GM19452 (cell line): ENCODE results near the gene AJAP1.

Experiments
- ATAC-seq: cut with Tn5 transposase; IDR thresholded peaks from one replicate; pipeline ENCODE4 v1.9.1; 2021; ENCODE audit not compliant: unreplicated experiment

Gene AJAP1

GRCh38 chr1:4729090-4729471 is 74.7 kb downstream of the AJAP1 start:
- no peak for ATAC-seq

- no peak for ATAC-seq
Measured at GRCh38 chr1:4730078-4730477, 75.7 kb downstream of the AJAP1 start.

GRCh38 chr1:4733446-4734177 is 79.2 kb downstream of the AJAP1 start:
- no peak for ATAC-seq

- ATAC-seq = no peak
Measured at GRCh38 chr1:4734219-4734618, 79.8 kb downstream of the AJAP1 start.

- no peak for ATAC-seq
Measured at GRCh38 chr1:4734791-4735190, 80.4 kb downstream of the AJAP1 start.

GRCh38 chr1:4736254-4736653 is 81.8 kb downstream of the AJAP1 start:
- no peak for ATAC-seq

- ATAC-seq = no peak
Measured at GRCh38 chr1:4741876-4742423, 87.5 kb downstream of the AJAP1 start.

GRCh38 chr1:4743978-4744750 is 89.8 kb downstream of the AJAP1 start:
- no peak for ATAC-seq

GRCh38 chr1:4745560-4745959 is 91.2 kb downstream of the AJAP1 start:
- no peak for ATAC-seq

- no peak for ATAC-seq
Measured at GRCh38 chr1:4749406-4749805, 95.0 kb downstream of the AJAP1 start.

- ATAC-seq = no peak
Measured at GRCh38 chr1:4750177-4750576, 95.8 kb downstream of the AJAP1 start.

GRCh38 chr1:4752059-4752458 is 97.7 kb downstream of the AJAP1 start:
- ATAC-seq = no peak

- ATAC-seq = no peak
Measured at GRCh38 chr1:4754816-4755215, 100.4 kb downstream of the AJAP1 start.

GRCh38 chr1:4755301-4755845 is 101.0 kb downstream of the AJAP1 start:
- ATAC-seq = no peak

- no peak for ATAC-seq
Measured at GRCh38 chr1:4755864-4756504, 101.6 kb downstream of the AJAP1 start.

- ATAC-seq = no peak
Measured at GRCh38 chr1:4756851-4757580, 102.6 kb downstream of the AJAP1 start.

- ATAC-seq = no peak
Measured at GRCh38 chr1:4759671-4760070, 105.3 kb downstream of the AJAP1 start.

GRCh38 chr1:4760088-4760487 is 105.7 kb downstream of the AJAP1 start:
- no peak for ATAC-seq

- no peak for ATAC-seq
Measured at GRCh38 chr1:4761324-4761723, 106.9 kb downstream of the AJAP1 start.

- no peak for ATAC-seq
Measured at GRCh38 chr1:4762146-4762545, 107.7 kb downstream of the AJAP1 start.

- ATAC-seq = no peak
Measured at GRCh38 chr1:4767308-4767707, 112.9 kb downstream of the AJAP1 start.
